T-helper 1 cell treated with Interleukin-12 subunit alpha and Interleukin-12 subunit beta and Interleukin-4 antibody, amounts not matched to agents 30 ng/mL and 1 ng/mL, for 36 hours (primary cell): ENCODE results near the gene KCNE1. TPM values are rescaled to one million over a fixed set of nuclear protein-coding genes. Genes with fewer than 3 reads are reported as not detected.

Experiments used
- intact Hi-C: fragments of 100-400 bp; cut with micrococcal nuclease; formaldehyde crosslinking; loops from one replicate; pipeline ENCODE4 v1.15.1; 2024
- total RNA-seq: library from RNA; stranded (reverse); gene quantifications from 2 replicates; pipeline ENCODE4 v1.2.3, GENCODE V29; 2022

KCNE1 gene
- total RNA-seq, 1 donor from 2014 or later = 0.37 TPM

DNA sequence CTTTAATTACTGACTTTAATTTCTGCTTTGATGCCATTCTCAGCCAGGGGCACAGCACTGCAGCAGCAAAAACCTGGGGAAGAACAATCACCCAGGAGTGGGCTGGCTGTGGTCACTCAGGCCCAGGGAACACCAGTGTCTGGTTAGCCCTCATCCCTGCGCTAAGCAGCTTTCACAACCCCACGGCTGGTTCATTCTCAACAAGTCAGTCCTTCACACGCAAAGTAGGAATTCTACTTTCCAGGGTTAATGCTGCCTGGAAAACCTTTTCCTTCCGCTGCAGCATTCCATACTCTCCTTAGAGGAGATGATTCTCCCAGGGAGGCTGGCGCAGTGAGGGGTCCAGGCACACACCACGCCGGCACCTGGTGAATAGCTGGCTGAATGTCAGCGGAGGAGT, 24.3 kb upstream of the KCNE1 start:
- intact Hi-C loops = no loop called here

DNA sequence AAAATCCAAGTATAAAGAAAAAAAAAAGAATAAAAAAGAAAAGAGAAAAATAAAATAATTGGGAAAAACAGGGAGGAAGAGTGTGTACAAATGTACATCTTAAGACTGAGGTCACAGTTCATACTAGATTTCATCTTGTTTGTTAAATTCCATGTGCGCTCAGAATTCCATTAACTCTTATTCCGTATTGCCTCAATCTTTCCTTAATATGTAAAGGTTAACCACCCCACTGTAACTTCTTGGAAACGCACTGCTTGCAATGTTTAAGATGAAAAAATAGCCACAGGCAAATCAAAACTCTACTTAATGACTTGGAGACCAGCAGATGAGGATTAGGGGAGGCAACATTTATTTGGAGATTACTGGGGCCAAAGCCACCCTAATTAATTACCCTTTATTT, 23.9 kb upstream of the KCNE1 start:
- intact Hi-C loops = no loop called here

DNA sequence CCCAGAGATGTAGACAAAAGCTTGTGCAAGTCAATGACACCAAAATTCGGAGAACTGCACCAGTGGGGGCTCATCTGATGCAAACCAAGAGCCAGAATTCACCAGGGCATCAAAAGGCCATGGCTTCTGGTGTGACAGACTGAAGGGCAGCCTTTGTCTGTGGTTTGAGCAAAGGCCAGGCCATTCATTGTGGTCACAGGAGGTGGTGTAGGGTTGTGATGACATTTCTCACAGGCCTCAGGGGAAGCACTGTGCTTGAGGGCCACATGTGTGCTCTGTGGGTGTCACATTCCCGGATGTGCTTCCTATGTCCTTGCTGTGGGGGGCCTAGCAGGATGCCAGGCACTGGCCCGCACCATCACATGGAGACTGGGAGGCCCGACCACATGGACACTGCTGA, 22.5 kb upstream of the KCNE1 start:
- intact Hi-C loops = no loop called here

- intact Hi-C loops = no loop called here
These were observed 21.9 kb upstream of the KCNE1 start for GRCh38 chr21:34533938-34534337.

DNA sequence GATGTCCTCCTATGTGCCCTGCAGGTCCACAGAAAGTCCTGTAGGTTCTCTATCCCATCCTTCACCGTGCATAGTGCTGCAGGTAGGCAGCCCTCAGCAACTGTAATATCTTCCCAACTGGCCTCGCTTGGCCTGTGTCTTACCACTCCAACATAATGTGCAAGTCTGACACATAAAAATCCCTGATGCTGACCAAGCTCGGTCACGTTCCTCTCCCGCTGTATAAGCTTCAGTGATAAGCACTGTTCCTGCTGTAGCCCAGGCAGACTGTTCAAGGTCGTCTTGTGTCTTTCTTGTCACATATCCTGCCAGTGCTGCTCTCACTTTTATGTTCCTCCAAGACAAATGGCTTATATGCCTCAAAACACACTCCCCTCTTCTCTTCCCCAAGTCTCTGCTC, 19.4 kb upstream of the KCNE1 start:
- intact Hi-C loops = no loop called here

- intact Hi-C loops = no loop called here
These were observed 18.3 kb upstream of the KCNE1 start for GRCh38 chr21:34530261-34530660.

DNA sequence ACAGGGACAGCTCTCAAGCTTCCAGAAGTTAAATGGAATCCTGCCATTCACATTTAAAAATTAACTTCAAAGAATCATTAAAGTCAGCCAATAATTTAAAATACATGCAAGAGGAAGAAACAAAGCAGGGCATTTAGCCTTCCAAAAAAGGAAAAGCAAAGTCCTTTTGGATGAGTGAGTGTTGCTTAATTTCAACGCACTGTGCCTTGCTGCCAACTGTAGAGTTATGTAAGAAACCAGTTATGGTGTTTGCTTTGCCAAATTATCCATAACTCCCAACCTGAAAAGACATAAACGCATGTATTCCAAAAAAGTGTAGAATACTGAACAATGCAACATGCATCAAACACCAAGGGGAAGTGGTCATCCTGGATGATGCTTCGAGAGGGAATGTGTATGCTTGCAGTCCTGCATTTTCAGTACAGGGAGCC, 16.1 kb upstream of the KCNE1 start:
- intact Hi-C loops = loop anchor here (5.0 kb wide), 1 partner anchor 89 kb away; the partner anchor contains the start of gene RCAN1

GRCh38 chr21:34526618-34527290, 14.7 kb upstream of the KCNE1 start:
- intact Hi-C loops = loop anchor here (5.0 kb wide), 1 partner anchor 91 kb away; the partner anchor contains the start of gene RCAN1

DNA sequence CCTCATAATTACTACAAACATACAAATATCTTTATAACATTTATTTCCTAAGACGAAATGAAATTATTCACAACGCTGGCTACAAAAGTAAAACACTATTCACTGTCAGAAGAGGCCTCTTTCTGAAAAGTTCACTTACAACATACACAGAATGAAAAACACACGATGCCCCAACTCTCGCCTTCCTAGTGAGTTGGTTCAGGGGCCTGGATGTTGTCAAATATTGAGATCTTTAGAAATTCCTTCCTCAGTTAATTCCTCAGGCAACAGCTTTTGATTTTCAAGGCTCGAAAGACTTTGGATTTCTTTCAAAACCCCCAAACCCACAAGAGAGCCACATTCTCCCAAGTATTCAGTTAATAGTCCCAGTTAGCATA, 14.2 kb upstream of the KCNE1 start:
- intact Hi-C loops = loop anchor here (5.0 kb wide), 1 partner anchor 91 kb away; the partner anchor contains the start of gene RCAN1

DNA sequence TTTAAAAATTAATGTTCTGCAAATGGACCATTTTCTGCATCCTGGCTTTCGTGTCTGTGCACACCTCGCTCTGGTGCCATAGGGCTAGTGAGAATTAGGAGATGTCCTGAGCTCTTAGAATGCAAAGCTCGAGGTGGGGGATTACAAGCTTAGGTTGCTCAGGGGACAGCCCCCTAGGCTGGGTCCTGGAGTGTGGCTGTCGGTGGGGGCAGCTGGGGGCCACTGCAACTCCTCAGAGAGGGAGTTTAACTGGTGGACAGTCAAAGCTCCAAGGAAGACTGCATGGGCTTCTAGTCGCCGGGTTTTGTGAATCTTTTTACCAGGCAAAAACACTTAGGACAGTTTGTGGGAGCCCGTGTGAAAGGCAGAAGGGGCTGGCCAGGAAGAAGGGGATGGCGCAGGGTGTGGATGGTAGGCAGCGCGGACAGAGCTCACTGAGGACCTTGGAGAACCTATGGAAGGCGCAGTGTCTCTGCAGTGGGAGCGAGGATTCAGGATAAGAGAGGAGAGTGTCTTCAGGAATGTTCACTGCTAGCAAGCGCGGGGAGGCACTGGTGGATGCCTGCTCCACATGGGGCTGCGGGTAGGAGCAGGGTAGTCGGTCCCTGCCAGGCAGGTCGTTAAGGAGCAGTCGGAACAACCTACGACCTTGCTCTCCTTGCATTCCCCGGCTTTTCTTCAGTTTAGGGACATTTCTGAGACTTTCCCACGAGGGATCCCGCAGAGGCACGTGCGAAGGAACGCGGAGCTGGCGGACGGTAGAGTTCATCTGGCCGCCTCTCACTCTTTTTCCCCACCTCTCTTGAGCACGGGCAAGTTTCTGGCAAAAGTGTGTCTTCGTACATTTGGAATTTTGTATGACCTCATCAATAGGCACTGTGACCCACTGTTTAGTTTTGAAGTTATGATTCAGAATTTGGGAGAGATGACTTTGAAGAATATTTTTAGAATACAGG, 12.9 kb upstream of the KCNE1 start:
- intact Hi-C loops = loop anchor here (5.0 kb wide), 1 partner anchor 92 kb away; the partner anchor contains the start of gene RCAN1

GRCh38 chr21:34523019-34523555, 11.1 kb upstream of the KCNE1 start:
- intact Hi-C loops = no loop called here

DNA sequence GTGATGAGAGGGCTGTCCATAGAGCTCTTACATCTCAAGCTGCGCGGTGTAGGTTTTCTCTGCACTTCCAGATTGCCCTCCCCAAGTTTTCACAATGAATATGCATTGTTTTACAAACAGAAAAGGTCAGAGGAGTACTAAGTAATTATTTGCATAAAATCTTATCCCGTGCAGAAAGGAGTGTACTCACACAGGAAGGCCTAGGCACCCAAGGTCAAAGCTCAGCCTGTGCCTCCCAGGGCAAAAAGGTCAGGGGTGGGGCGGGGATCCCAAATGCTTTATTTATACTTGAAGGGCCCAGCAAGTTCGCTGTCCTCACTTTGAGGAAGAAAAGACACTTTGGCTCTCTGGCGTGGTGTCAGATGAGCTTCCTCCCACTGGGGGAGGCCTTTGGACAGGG, 10.3 kb upstream of the KCNE1 start:
- intact Hi-C loops = no loop called here

DNA sequence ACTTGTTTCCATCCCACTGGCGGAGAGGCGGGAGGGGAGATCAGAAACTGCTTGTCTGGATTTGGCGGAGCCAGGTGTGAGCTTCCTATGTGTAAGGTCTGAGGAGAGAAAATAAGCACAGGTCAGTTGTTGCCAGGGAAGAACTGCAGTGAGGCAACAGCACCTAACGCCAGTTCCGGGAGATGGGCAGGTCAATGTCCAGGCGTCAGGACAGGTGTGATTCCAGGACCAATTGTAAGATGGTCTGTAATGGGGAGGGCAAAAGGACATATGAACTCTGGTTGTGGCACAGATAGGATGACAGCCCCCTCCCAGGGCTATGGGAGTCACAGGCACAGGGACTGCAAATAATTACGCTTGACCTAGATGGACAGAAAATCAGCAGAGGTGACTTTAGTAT, 9.6 kb upstream of the KCNE1 start:
- intact Hi-C loops = no loop called here

- intact Hi-C loops = no loop called here
These were observed 8.9 kb upstream of the KCNE1 start for GRCh38 chr21:34520764-34521508.

DNA sequence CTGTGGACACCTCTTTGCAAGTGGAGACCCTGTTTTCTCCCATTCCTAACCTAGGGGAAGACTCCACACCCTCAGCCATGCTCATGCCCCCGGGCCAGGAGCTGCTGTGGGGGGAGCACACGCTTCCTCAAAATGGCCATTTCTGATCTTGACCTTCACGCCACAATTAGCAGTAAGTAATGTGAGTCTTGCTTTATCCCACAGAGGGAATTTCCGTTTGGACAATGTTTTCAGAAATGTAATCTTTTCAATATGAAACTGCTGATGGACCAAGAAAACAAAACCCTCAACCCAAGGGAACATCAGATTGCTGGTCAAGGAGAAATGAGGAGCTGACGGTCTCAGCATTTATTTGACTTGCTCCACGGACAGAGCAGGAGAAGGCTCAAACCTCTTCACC, 8.3 kb upstream of the KCNE1 start:
- intact Hi-C loops = no loop called here

DNA sequence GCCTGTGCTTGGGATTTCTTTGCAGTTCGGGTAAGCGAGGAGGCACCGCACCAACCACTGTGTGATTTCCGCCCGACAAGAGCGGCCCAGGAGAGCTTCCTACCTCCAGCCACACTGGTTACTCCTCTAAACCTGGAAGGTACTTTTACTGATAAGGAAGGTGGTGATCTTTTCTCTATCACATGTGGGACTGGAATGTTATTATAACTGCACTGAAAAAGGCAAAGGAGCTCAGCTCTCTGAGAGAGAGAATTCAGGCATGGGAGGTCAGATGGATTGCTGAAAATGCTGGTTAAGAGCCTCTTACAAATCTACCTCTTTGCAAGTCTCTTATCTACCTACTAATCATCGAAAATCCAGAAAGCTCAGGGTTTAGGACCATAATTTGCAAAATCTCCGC, 7.7 kb upstream of the KCNE1 start:
- intact Hi-C loops = no loop called here

DNA sequence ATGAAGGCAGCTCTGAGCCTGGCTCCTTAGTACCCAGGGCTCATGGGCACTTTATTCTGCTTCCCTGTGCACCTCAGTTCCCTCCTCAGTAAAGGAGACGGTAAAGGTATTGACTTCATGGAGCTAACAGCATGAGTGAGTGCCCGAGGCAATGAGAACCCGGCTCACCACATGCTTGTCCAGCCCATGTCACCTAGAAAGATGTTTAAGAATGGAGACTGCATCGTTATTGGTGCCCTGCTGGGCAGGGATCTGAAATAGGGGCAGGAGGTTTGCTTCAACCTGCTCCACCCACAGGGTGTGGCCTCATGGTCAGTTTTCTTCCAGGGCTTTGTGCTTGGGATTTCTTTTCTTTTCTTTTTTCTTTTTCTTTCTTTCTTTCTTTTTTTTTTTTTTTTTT, 7.0 kb upstream of the KCNE1 start:
- intact Hi-C loops = no loop called here

DNA sequence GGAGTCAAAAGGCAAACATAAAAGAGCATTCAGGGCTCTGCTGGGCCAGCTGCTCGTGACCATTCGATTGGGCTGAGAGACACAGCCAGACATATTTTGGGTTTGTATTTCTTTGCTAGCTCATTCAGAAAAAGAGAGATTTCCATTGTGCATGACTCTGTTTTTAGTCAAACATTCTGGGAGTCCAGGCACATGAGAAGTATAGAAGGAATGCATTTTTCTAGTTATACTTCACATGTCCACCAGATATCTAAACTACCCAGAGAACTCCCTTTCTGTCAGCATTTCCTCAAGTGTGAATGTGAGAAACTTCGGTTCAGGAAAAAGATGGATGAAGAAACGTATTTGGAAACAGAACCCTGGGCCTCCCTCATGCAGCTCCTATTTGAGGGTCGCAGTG, 6.3 kb upstream of the KCNE1 start:
- intact Hi-C loops = no loop called here

- intact Hi-C loops = no loop called here
These were observed 5.7 kb upstream of the KCNE1 start for GRCh38 chr21:34517491-34518245.

- intact Hi-C loops = no loop called here
These were observed 5.0 kb upstream of the KCNE1 start for GRCh38 chr21:34517039-34517438.
